Osteocyte (in vitro differentiated cells): Measurements from ENCODE around the gene FTO. TPM values are rescaled to one million over a fixed set of nuclear protein-coding genes. Genes with fewer than 3 reads are reported as not detected.

ENCODE experiments used
- DNase-seq: peaks from one replicate; pipeline ENCODE4 v3.0.0; 2021; ENCODE audit warnings: mixed read lengths; ENCODE audit not compliant: unreplicated experiment; ENCODE audit errors: extremely low spot score
- H3K27ac Mint-ChIP-seq: one replicate; pipeline ENCODE4 v1.8.0; 2021; ENCODE audit warnings: mild to moderate bottlenecking, mixed read lengths; ENCODE audit not compliant: unreplicated experiment
- H3K27me3 Mint-ChIP-seq: one replicate; pipeline ENCODE4 v1.8.0; 2021; ENCODE audit warnings: mixed read lengths; ENCODE audit not compliant: unreplicated experiment
- H3K36me3 Mint-ChIP-seq: one replicate; pipeline ENCODE4 v1.8.0; 2021; ENCODE audit warnings: mixed read lengths; ENCODE audit not compliant: unreplicated experiment
- H3K4me1 Mint-ChIP-seq: one replicate; pipeline ENCODE4 v1.8.0; 2021; ENCODE audit warnings: mixed read lengths; ENCODE audit not compliant: unreplicated experiment
- H3K4me3 Mint-ChIP-seq: one replicate; pipeline ENCODE4 v1.8.0; 2021; ENCODE audit warnings: mild to moderate bottlenecking, moderate library complexity, mixed read lengths; ENCODE audit not compliant: unreplicated experiment
- H3K9me3 Mint-ChIP-seq: one replicate; pipeline ENCODE4 v1.8.0; 2021; ENCODE audit warnings: mixed read lengths; ENCODE audit not compliant: unreplicated experiment
- total RNA-seq: library from RNA; stranded (reverse); gene quantifications from 2 replicates; pipeline ENCODE4 v1.2.1, GENCODE V29; 2021
- TF ChIP-seq, protein P1 (sequence below): fragments of 200-600 bp; sonication (generic); IDR thresholded peaks from 2 replicates; pipeline ENCODE4 v1.5.0; 2021; ENCODE audit warnings: antibody characterized with exemption, mild to moderate bottlenecking, moderate library complexity

FTO gene
- total RNA-seq, 1 donor from 2014 or later, result 108 TPM

DNA sequence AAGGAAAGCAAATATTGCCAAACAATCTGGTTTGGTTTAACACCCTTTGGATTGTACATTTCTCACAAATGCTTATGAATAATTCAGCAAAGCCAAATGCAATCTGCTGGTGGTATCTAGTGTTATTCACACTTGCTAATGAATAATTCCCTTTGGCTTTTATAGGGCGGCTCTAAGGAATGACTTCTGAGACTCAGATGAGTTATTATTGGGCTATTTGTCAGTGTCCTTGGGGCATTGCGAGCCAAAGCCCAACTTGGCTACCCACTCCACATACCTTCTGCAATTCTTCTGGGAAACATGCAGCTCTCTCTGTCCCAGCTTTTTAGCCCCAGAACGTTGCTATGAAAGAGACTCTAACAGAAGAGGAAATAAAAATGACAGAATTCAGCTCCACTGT lies 41.1 kb downstream of the FTO start:
- H3K9me3 Mint-ChIP-seq, result peaks cover 10% of the 10 kb centered on the region
- H3K4me3 Mint-ChIP-seq, result no peak overlapping the region
- TF ChIP-seq, protein P1, sequence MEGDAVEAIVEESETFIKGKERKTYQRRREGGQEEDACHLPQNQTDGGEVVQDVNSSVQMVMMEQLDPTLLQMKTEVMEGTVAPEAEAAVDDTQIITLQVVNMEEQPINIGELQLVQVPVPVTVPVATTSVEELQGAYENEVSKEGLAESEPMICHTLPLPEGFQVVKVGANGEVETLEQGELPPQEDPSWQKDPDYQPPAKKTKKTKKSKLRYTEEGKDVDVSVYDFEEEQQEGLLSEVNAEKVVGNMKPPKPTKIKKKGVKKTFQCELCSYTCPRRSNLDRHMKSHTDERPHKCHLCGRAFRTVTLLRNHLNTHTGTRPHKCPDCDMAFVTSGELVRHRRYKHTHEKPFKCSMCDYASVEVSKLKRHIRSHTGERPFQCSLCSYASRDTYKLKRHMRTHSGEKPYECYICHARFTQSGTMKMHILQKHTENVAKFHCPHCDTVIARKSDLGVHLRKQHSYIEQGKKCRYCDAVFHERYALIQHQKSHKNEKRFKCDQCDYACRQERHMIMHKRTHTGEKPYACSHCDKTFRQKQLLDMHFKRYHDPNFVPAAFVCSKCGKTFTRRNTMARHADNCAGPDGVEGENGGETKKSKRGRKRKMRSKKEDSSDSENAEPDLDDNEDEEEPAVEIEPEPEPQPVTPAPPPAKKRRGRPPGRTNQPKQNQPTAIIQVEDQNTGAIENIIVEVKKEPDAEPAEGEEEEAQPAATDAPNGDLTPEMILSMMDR, result no peak
- H3K27ac Mint-ChIP-seq, result peak overlapping the region; percentile 14
- peaks cover 30% of the 10 kb centered on the region for H3K4me1 Mint-ChIP-seq
- peaks cover 4% of the 10 kb centered on the region for H3K36me3 Mint-ChIP-seq
- no peak for DNase-seq
- no peaks in the 10 kb centered on the region for H3K27me3 Mint-ChIP-seq

DNA sequence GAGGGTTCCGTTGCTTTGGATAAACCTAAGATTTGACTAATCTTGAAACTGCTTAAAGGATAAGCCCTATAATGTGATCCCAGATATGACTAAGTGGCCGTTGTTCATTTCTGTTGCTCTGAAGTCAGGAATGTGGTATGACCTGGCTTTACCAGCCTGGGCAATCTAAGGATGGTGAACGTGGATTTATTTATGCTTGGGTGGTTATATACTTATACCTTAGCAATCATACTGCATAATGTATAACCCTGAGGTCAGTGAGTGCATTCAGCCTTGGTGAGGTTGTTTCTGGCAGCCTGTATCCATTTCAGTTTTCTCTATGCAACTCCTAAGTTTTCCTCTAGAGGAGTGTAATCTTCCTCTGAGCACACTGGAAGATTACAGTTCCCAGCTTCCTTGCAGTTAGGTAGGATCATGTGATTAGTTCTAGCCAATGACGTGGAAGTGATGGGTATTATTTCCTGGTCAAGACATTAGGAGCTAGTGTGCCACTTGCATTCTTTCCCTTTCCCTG lies 41.9 kb downstream of the FTO start:
- Mint-ChIP-seq H3K9me3 (peaks cover 10% of the 10 kb centered on the region), H3K36me3 (peaks cover 4% of the 10 kb centered on the region), H3K27ac (no peak overlapping the region), H3K4me1 (peaks cover 30% of the 10 kb centered on the region), H3K27me3 (no peaks in the 10 kb centered on the region), H3K4me3 (no peak overlapping the region)
- no peak for DNase-seq
- TF ChIP-seq, protein P1, result no peak

DNA sequence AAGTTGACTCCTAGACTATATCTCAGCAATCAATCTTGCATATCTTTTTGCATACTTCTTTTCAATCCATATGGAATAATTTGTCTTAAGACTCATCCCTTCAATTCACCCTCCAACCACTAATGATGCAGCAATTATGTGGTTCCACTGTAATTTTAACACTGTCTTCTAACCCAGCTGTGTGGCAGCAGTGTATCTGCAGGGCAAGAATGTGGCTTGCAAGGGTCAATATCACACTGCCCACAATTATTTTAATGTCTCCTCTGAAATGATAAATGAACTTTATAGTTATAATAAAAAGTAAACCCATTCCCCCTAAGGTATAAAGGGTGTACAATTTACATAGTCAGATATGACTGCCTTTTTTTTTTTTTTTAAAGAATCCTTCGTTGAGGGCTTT lies 48.6 kb downstream of the FTO start:
- Mint-ChIP-seq H3K9me3 (peaks cover 6% of the 10 kb centered on the region), H3K4me1 (peaks cover 17% of the 10 kb centered on the region), H3K27ac (no peak overlapping the region), H3K4me3 (no peak overlapping the region), H3K36me3 (peaks cover 3% of the 10 kb centered on the region), H3K27me3 (no peaks in the 10 kb centered on the region)
- DNase-seq, result no peak
- TF ChIP-seq, protein P1, result no peak

DNA sequence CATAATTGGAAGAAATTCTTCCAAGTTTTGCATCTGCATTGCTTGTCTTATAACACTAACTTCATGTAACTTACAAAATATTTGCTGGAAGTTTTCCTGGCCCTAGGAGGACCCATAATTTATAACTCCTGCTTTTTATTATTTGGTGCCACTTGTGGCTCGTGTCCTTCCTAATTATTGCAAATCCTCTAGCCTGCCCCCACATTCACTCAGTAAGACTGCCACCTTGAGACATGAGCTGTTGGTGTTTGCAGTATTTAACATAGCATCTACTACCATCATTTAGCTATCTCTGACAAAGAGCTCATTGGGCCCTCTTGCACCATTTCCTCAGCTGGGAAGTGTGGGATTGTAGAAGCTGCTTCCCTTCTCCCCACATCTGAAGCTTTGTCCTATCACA lies 49.5 kb downstream of the FTO start:
- H3K27me3 Mint-ChIP-seq, result no peaks in the 10 kb centered on the region
- peaks cover 2% of the 10 kb centered on the region for H3K9me3 Mint-ChIP-seq
- H3K27ac Mint-ChIP-seq, result no peak overlapping the region
- H3K4me3 Mint-ChIP-seq, result no peak overlapping the region
- no peak for DNase-seq
- peaks cover 17% of the 10 kb centered on the region for H3K4me1 Mint-ChIP-seq
- TF ChIP-seq, protein P1, result peak; percentile 10
- peaks cover 1% of the 10 kb centered on the region for H3K36me3 Mint-ChIP-seq

DNA sequence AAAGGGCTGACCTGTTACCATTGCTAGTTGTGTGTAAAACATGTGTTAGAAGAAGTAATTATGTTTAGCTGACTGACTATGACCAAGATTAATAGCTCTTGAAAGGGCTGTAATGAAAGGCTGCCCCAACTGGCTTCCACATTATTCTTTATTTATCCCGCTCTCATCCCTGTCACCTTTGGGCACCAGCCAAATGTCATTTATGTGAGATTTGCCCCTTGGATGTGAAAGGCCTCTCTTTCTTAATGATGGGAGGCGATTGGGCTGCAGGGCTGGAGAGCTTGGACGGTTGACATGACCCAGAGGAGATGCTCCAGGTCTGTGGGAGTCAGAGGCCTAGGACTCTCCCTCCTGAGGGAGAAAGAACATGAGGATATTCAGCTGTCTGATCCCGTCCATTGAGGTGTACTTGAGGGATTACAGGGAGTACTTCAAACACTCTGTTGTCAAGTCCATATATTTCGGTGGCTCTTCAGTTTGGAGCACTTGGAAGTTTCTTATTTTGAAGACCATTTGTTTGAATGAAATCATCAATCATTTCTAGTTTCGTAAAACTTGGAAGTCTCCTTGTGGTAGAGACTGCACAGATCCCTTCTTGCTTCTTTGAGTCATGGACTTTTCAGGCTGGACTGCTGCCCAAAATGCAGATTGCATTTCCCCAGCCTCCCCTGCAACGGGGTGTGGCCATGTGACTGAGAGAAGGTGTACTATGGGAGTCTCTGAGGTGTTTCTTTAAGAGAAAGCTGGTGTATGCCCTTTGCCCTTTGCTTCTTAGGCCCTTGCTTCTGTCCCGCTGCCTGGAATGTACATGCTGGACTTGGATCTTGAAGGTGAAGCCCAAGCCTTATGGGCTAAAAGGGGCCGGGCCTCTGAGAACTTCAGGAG lies 51.3 kb downstream of the FTO start:
- H3K9me3 Mint-ChIP-seq, result peaks cover 7% of the 10 kb centered on the region
- peaks cover 7% of the 10 kb centered on the region for H3K36me3 Mint-ChIP-seq
- TF ChIP-seq, protein P1, result no peak
- H3K4me1 Mint-ChIP-seq, result peaks cover 16% of the 10 kb centered on the region
- DNase-seq, result no peak
- no peaks in the 10 kb centered on the region for H3K27me3 Mint-ChIP-seq
- H3K4me3 Mint-ChIP-seq, result no peak overlapping the region
- no peak overlapping the region for H3K27ac Mint-ChIP-seq
